PC-9 (cell line): Measurements from ENCODE around the gene SLC25A28. TPM values are rescaled to one million over a fixed set of nuclear protein-coding genes. Genes with fewer than 3 reads are reported as not detected.
A peak's percentile ranks its signal among the peaks of the same experiment; 100 is the strongest.

Experiments used
- BruUV-seq: library from RNA; stranded (reverse); fragments of 400-500 nt; replicated peaks from 2 replicates; lab custom pipeline; 2021; lab: Mats Ljungman, UMichigan
- CTCF ChIA-PET: fragments of 300-600 bp; sonication (Branson Sonifier 250); formaldehyde crosslinking; loops from one replicate; lab custom pipeline; 2022; ENCODE audit warnings: antibody characterized with exemption; lab: Charles Lee
- POLR2A ChIA-PET: fragments of 300-600 bp; sonication (Branson Sonifier 250); formaldehyde crosslinking; loops from one replicate; lab custom pipeline; 2022; ENCODE audit warnings: antibody characterized with exemption; ENCODE audit not compliant: unreplicated experiment; lab: Charles Lee
- DNase-seq, 2 experiments: peaks; one replicate each; pipeline versions ENCODE4 v3.0.0 to v3.0.0-alpha.2; 2015 to 2022; ENCODE audit warnings: mixed read lengths in 1 of 2
- H2AFZ ChIP-seq: fragments of 200-600 bp; sonication (generic); 2 replicates; pipeline ENCODE4 v1.8.1; 2017; ENCODE audit warnings: antibody characterized with exemption
- H3F3A ChIP-seq: fragments of 200-600 bp; sonication (generic); 2 replicates; pipeline ENCODE4 v1.8.1; 2017; ENCODE audit warnings: antibody characterized with exemption, mild to moderate bottlenecking, low read depth; ENCODE audit not compliant: insufficient read depth
- H3K27ac ChIP-seq: fragments of 200-600 bp; sonication (generic); 2 replicates; pipeline ENCODE4 v1.6.1; 2016; ENCODE audit warnings: mixed run types
- H3K27me3 ChIP-seq: fragments of 200-600 bp; sonication (generic); 2 replicates; pipeline ENCODE4 v1.6.1; 2016; ENCODE audit warnings: low read depth, mixed run types; ENCODE audit not compliant: insufficient read depth
- H3K36me3 ChIP-seq: fragments of 200-600 bp; sonication (generic); 2 replicates; pipeline ENCODE4 v1.6.1; 2016; ENCODE audit warnings: low read depth, mixed run types
- H3K4me1 ChIP-seq: fragments of 200-600 bp; sonication (generic); replicated peaks from 2 replicates; pipeline ENCODE4 v1.6.1; 2016; ENCODE audit warnings: mixed run types; ENCODE audit not compliant: insufficient read depth
- H3K4me2 ChIP-seq: fragments of 200-600 bp; sonication (generic); 2 replicates; pipeline ENCODE4 v1.6.1; 2017; ENCODE audit warnings: mixed run types
- H3K4me3 ChIP-seq: fragments of 200-600 bp; sonication (generic); 2 replicates; pipeline ENCODE4 v1.6.1; 2016; ENCODE audit warnings: mixed run types
- H3K79me2 ChIP-seq: fragments of 200-600 bp; sonication (generic); 2 replicates; pipeline ENCODE4 v1.6.1; 2017; ENCODE audit warnings: low read depth, mixed run types
- H3K9me2 ChIP-seq: fragments of 200-600 bp; sonication (generic); 2 replicates; pipeline ENCODE4 v1.8.1; 2017; ENCODE audit warnings: mild to moderate bottlenecking; ENCODE audit not compliant: insufficient read depth
- H3K9me3 ChIP-seq: fragments of 200-600 bp; sonication (generic); 2 replicates; pipeline ENCODE4 v1.8.1; 2016; ENCODE audit warnings: low read depth; ENCODE audit not compliant: insufficient read depth
- H4K20me1 ChIP-seq: fragments of 200-600 bp; sonication (generic); 2 replicates; pipeline ENCODE4 v1.8.1; 2017; ENCODE audit not compliant: insufficient read depth
- CTCF ChIP-seq: fragments of 200-600 bp; sonication (generic); conservative IDR thresholded peaks from 2 replicates; pipeline ENCODE4 v1.6.1; 2017; ENCODE audit warnings: mixed run types, antibody characterized with exemption, mild to moderate bottlenecking, moderate library complexity
- EZH2 ChIP-seq: fragments of 200-600 bp; sonication (generic); IDR thresholded peaks from 2 replicates; pipeline ENCODE4 v1.8.0; 2017; ENCODE audit warnings: antibody characterized with exemption, low read depth
- intact Hi-C: fragments of 100-400 bp; cut with micrococcal nuclease; formaldehyde crosslinking; loops from one replicate; pipeline ENCODE4 v1.10.0; 2022; ENCODE audit not compliant: unreplicated experiment
- total RNA-seq: library from RNA; stranded (reverse); gene quantifications from 2 replicates; pipeline ENCODE4 v1.2.3, GENCODE V29; 2021

The SLC25A28 gene
- total RNA-seq, 1 experiment from 2014 or later: 17.6 TPM

- Histone ChIP-seq H4K20me1 (no peaks in the 10 kb centered on the region), H3K9me2 (no peaks in the 10 kb centered on the region), H3K79me2 (peaks cover 33% of the 10 kb centered on the region), H3K4me1 (peaks cover 58% of the 10 kb centered on the region), H3K9me3 (no peaks in the 10 kb centered on the region), H3K4me3 (no peak overlapping the region), H3F3A (peaks cover 30% of the 10 kb centered on the region), H2AFZ (no peak overlapping the region), H3K27ac (0 out of 2 replicates have a peak overlapping the region, but pooled peaks have one; percentile 76), H3K27me3 (no peaks in the 10 kb centered on the region), H3K4me2 (no peak overlapping the region), H3K36me3 (no peaks in the 10 kb centered on the region)
- DNase-seq: no peak
- intact Hi-C loops: no loop called here
- TF ChIP-seq CTCF (no peak), EZH2 (no peak)
- ChIA-PET CTCF (no interaction called here), POLR2A (no interaction called here)
- no TSS peak for BruUV-seq
Measured at GRCh38 chr10:99665304-99665703, 45.1 kb upstream of the SLC25A28 start.

GRCh38 chr10:99661377-99661763 lies 41.1 kb upstream of the SLC25A28 start:
- Histone ChIP-seq H3K27me3 (no peaks in the 10 kb centered on the region), H3K4me2 (peak overlapping the region; percentile 84), H4K20me1 (no peaks in the 10 kb centered on the region), H3K79me2 (peaks cover 42% of the 10 kb centered on the region), H3K27ac (peak overlapping the region; percentile 59), H3K9me3 (no peaks in the 10 kb centered on the region), H3K4me1 (peaks cover 39% of the 10 kb centered on the region), H3K4me3 (peak overlapping the region; percentile 44; the same call in 1 of the 2 replicates), H3K36me3 (no peaks in the 10 kb centered on the region), H2AFZ (no peak overlapping the region), H3K9me2 (no peaks in the 10 kb centered on the region), H3F3A (peaks cover 18% of the 10 kb centered on the region)
- ChIA-PET POLR2A (interaction anchor here (0.6 to 0.7 kb wide), 2 partner anchors 41 to 71 kb away, joined by 3 to 5 read pairs; partner anchors contain the start of gene CUTC), CTCF (interaction anchor here (0.5 kb wide), 1 partner anchor 40 kb away, joined by 3 read pairs; no protein-coding TSS in a partner anchor)
- no TSS peak for BruUV-seq
- intact Hi-C loops: no loop called here
- DNase-seq: peak; percentile 9 to 85
- TF ChIP-seq CTCF: no peak
- no peak for TF ChIP-seq EZH2

GRCh38 chr10:99660662-99661376 lies 40.6 kb upstream of the SLC25A28 start:
- no peaks in the 10 kb centered on the region for H3K36me3 ChIP-seq
- ChIA-PET CTCF (no interaction called here), POLR2A (interaction anchor here (0.6 to 0.7 kb wide), 2 partner anchors 40 to 72 kb away, joined by 3 to 5 read pairs; partner anchors contain the start of gene CUTC)
- peaks cover 42% of the 10 kb centered on the region for H3K79me2 ChIP-seq
- no peak for TF ChIP-seq EZH2
- H3K4me1 ChIP-seq: peaks cover 33% of the 10 kb centered on the region
- intact Hi-C loops: no loop called here
- H4K20me1 ChIP-seq: no peaks in the 10 kb centered on the region
- peak overlapping the region; percentile 98; the same call in 1 of the 2 replicates for H3K4me3 ChIP-seq
- no peaks in the 10 kb centered on the region for H3K9me2 ChIP-seq
- BruUV-seq: no TSS peak
- H3K9me3 ChIP-seq: no peaks in the 10 kb centered on the region
- H2AFZ ChIP-seq: no peak overlapping the region
- H3K27me3 ChIP-seq: no peaks in the 10 kb centered on the region
- H3F3A ChIP-seq: peaks cover 13% of the 10 kb centered on the region
- H3K27ac ChIP-seq: peak overlapping the region; percentile 59
- DNase-seq: no peak
- H3K4me2 ChIP-seq: peak overlapping the region; percentile 84
